ENCODE data around the gene NANOS1. TPM values are rescaled to one million over a fixed set of nuclear protein-coding genes. Genes with fewer than 3 reads are reported as not detected.

NANOS1 gene
- total RNA-seq, 4 donors from 2014 or later: 0.19 to 1.7 (median 1.1) TPM

DNA sequence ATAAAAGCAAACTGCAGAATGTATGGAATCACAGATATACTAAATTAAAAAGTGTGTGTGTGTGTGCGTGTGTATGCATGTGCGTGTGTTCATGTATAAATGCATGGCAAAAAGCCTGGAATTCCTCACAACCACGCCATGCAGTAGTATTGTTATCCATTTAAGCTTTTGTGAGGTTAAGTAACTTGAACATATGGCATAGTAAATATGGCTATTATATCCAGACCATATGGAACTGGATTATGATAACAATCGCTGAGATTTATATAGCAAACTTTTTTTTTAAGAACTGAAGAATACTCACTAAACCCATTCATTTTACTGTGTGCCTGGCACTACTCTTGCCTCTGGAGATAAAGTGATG is 22.3 kb upstream of the NANOS1 start:
- Histone ChIP-seq H3K9me3 (no peaks in the 10 kb centered on the region), H3K36me3 (no peaks in the 10 kb centered on the region), H3K4me3 (no peak overlapping the region), H3K4me1 (peaks cover 0 to 30% (median 18%) of the 10 kb centered on the region in 3 donors), H3K27ac (peak overlapping the region in 1 of 4 donors; percentile 42), H3K27me3 (no peaks in the 10 kb centered on the region)
- intact Hi-C loops (cut with DNase I): no loop called here
- WGBS, 2 donors: 15 to 34% methylated on average over 4 of the region's 4 CpGs
- DNase-seq: no peak
- TF ChIP-seq, protein P1, sequence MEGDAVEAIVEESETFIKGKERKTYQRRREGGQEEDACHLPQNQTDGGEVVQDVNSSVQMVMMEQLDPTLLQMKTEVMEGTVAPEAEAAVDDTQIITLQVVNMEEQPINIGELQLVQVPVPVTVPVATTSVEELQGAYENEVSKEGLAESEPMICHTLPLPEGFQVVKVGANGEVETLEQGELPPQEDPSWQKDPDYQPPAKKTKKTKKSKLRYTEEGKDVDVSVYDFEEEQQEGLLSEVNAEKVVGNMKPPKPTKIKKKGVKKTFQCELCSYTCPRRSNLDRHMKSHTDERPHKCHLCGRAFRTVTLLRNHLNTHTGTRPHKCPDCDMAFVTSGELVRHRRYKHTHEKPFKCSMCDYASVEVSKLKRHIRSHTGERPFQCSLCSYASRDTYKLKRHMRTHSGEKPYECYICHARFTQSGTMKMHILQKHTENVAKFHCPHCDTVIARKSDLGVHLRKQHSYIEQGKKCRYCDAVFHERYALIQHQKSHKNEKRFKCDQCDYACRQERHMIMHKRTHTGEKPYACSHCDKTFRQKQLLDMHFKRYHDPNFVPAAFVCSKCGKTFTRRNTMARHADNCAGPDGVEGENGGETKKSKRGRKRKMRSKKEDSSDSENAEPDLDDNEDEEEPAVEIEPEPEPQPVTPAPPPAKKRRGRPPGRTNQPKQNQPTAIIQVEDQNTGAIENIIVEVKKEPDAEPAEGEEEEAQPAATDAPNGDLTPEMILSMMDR (IDR thresholded peaks at IDR 0.05): no peak
- no peak for TF ChIP-seq POLR2A (IDR thresholded peaks at IDR 0.05)

DNA sequence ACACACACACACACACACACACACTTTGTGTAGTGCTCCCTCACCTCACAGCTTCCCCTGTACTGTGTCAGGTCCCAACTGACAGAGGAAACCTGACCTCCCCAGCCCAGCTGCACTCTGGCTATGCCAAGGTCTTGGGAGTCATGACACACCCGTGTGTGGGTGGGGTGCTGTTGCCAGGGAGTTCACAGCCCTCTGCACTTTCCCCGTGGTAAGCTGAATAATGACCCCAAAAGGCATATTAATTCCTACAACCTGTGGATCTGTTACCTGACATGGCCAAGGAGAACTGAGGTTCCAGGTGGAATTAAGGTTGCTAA is 8.9 kb upstream of the NANOS1 start:
- H3K9me3 ChIP-seq: no peaks in the 10 kb centered on the region
- TF ChIP-seq, protein P1 (IDR thresholded peaks at IDR 0.05): no peak
- TF ChIP-seq POLR2A (IDR thresholded peaks at IDR 0.05): no peak
- H3K27me3 ChIP-seq: no peaks in the 10 kb centered on the region
- H3K36me3 ChIP-seq: no peaks in the 10 kb centered on the region
- H3K4me1 ChIP-seq: peaks cover 0 to 8% (median 6%) of the 10 kb centered on the region in 3 donors
- intact Hi-C loops (cut with DNase I): no loop called here
- H3K27ac ChIP-seq: no peak overlapping the region
- 0 to 6% methylated on average over 2 of the region's 2 CpGs for WGBS, 2 donors
- no peak for DNase-seq
- H3K4me3 ChIP-seq: no peak overlapping the region

DNA sequence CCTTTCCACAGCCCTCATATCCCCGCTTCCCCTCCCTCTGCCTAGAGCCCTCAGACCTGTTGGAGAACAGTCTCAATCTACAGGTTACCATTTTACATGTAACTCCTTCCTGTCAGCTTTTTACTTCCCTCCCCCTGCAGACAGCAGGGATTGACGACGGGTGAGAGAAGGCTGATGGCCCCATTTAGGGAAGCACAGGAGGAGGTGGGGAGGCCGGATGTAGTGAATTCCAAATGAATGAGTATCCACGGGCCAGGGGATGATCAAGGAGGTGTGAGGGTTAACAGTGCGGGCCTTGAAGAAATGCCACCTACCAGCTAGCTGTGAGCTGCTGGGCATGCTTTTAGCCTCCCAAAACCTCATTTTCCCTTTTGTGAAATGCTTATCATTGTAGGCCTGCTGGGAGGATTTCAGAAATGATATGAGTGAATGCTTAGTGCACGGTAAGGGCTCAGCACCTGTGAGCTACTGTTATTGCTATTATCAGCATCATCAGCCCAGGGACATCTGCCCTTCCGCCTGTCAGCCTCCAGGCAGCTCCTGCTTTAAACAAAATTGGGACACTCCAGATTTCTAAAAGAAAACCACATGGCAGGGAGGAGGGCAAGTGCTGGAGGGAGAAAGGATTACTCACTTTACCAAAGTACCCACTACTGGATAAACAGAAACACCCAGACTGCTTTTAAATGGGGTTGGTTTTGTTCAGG is 6.5 kb upstream of the NANOS1 start:
- Histone ChIP-seq H3K36me3 (no peaks in the 10 kb centered on the region), H3K27me3 (no peaks in the 10 kb centered on the region), H3K9me3 (no peaks in the 10 kb centered on the region), H3K4me3 (no peak overlapping the region), H3K4me1 (peaks cover 0 to 21% (median 9%) of the 10 kb centered on the region in 3 donors), H3K27ac (no peak overlapping the region)
- intact Hi-C loops (cut with DNase I): no loop called here
- 48 to 62% methylated on average over 6 to 8 of the region's 8 CpGs for WGBS, 2 donors
- no peak for DNase-seq
- TF ChIP-seq POLR2A (IDR thresholded peaks at IDR 0.05): no peak

DNA sequence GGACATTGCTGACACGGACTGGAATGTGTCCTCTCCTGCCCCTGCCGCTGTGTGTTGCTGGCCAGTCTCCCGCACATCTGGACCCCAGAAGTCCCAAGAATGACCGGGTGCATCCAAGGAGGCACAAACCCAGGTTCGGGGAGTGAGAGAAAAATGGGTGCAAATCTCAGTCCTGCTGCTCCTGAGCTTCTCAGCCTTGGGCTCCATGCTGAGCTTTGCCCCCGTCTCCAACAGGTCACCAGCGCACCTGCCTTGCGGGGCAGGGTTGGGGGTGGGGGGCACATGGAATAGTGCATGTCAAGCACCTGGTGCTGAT is 6.0 kb upstream of the NANOS1 start:
- no peaks in the 10 kb centered on the region for H3K36me3 ChIP-seq
- no peaks in the 10 kb centered on the region for H3K9me3 ChIP-seq
- DNase-seq: no peak
- intact Hi-C loops (cut with DNase I): no loop called here
- H3K27me3 ChIP-seq: no peaks in the 10 kb centered on the region
- H3K4me3 ChIP-seq: no peak overlapping the region
- no peak overlapping the region for H3K27ac ChIP-seq
- peaks cover 0 to 21% (median 9%) of the 10 kb centered on the region in 3 donors for H3K4me1 ChIP-seq
- WGBS, 2 donors: 46 to 47% methylated on average over 3 to 4 of the region's 8 CpGs
- TF ChIP-seq, protein P1 (IDR thresholded peaks at IDR 0.05): no peak
- no peak for TF ChIP-seq POLR2A (IDR thresholded peaks at IDR 0.05)

DNA sequence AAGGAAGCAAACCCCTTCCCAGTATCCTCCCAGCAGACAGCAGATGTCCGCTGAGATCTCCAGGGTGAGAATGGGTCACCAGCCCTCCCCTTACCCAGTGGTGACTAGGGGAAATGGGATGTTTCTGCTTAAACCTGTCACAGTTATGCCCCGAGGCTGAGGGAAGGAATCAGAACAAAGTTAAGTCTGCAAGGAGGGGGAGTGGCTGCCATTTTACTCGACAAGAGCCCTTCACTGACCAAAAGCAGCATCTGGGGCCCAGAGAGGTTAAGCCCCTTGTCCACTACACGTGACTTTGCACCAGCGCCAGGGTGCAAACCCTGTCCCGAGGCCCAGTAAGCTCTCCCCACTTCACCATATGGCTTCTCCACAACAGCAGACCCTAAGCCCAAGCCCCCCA is 4.6 kb upstream of the NANOS1 start:
- Histone ChIP-seq H3K27ac (peak overlapping the region in 2 of 4 donors; percentile 23 to 75), H3K4me3 (no peak overlapping the region), H3K9me3 (no peaks in the 10 kb centered on the region), H3K36me3 (no peaks in the 10 kb centered on the region), H3K27me3 (no peaks in the 10 kb centered on the region), H3K4me1 (peaks cover 5 to 30% (median 12%) of the 10 kb centered on the region in 3 donors)
- intact Hi-C loops (cut with DNase I): no loop called here
- no peak for DNase-seq
- 63% methylated on average over 5 of the region's 6 CpGs; no CpG with 5 or more reads in 1 of the 2 donors for WGBS, 2 donors
- TF ChIP-seq, protein P1 (IDR thresholded peaks at IDR 0.05): no peak
- no peak for TF ChIP-seq POLR2A (IDR thresholded peaks at IDR 0.05)

DNA sequence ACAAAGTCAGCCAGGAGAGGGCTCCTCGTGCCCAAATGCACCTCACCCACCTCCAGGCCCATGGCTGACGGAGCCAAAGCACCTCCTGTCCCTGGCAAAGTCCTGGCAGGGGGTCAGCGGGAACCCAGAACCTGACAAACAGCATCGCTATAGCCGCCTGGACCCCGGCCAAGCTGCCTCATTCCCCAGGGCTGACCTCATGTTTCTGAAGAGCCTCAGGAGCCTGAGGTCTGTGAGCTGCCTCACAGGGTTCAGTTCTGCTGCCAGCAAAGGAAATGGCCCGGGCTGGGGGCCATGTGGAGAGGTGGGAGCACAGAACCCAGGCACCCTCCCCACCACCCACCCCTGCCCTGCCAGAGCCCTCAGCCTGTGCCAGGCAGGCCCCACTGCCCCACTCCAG is 4.2 kb upstream of the NANOS1 start:
- DNase-seq: no peak
- Histone ChIP-seq H3K27ac (peak overlapping the region; percentile 15 to 75 (median 29)), H3K36me3 (no peaks in the 10 kb centered on the region), H3K4me3 (no peak overlapping the region), H3K27me3 (no peaks in the 10 kb centered on the region), H3K4me1 (peaks cover 10 to 32% (median 12%) of the 10 kb centered on the region in 3 donors), H3K9me3 (no peaks in the 10 kb centered on the region)
- intact Hi-C loops (cut with DNase I): no loop called here
- TF ChIP-seq POLR2A (IDR thresholded peaks at IDR 0.05): no peak
- TF ChIP-seq, protein P1 (IDR thresholded peaks at IDR 0.05): no peak
- WGBS, 2 donors: 7% methylated on average over 3 of the region's 7 CpGs; no CpG with 5 or more reads in 1 of the 2 donors

Data from esophagus squamous epithelium (tissue), 5 donors.